Kidney (tissue), 14 donors: ENCODE data around the gene SGSH. TPM values are rescaled to one million over a fixed set of nuclear protein-coding genes. Genes with fewer than 3 reads are reported as not detected.

Experiments
- DNase-seq, 5 donors: peaks; one replicate each; pipeline ENCODE4 v3.0.0-alpha.2; 2013 to 2020
- FAIRE-seq: peaks from 2 replicates; lab custom pipeline; 2012; peaks lifted over from hg19 to GRCh38; lab: Jason Lieb, UNC
- H3K27ac ChIP-seq, 2 donors: one replicate each; pipeline ENCODE4 v1.7.0; 2013; ENCODE audit warnings: low read depth in 2 of 2, low read length in 2 of 2, inconsistent platforms in 1 of 2
- H3K27me3 ChIP-seq: one replicate; pipeline ENCODE4 v1.7.1; 2013; ENCODE audit warnings: low read length, inconsistent platforms; ENCODE audit not compliant: control insufficient read depth, insufficient read depth
- H3K36me3 ChIP-seq, 3 donors: one replicate each; pipeline versions ENCODE4 v1.7.0 to v1.7.1; 2013; ENCODE audit warnings: low read length in 3 of 3, control low read depth in 1 of 3, inconsistent platforms in 1 of 3; ENCODE audit not compliant: insufficient read depth in 3 of 3, control insufficient read depth in 2 of 3
- H3K4me1 ChIP-seq, 3 donors: one replicate each; pipeline versions ENCODE4 v1.7.0 to v1.7.1; 2013; ENCODE audit warnings: low read length in 3 of 3, inconsistent platforms in 1 of 3, low read depth in 1 of 3; ENCODE audit not compliant: control insufficient read depth in 2 of 3, insufficient read depth in 2 of 3
- H3K4me3 ChIP-seq, 3 donors: one replicate each; pipeline versions ENCODE4 v1.7.0 to v1.8.1; 2013; ENCODE audit warnings: low read length in 3 of 3, control low read depth in 1 of 3, inconsistent platforms in 1 of 3
- H3K9ac ChIP-seq, 3 donors: one replicate each; pipeline versions ENCODE4 v1.7.0 to v1.7.1; 2013; ENCODE audit warnings: low read length in 3 of 3, control low read depth in 1 of 3, inconsistent platforms in 1 of 3
- H3K9me3 ChIP-seq, 3 donors: one replicate each; pipeline versions ENCODE4 v1.7.0 to v1.7.1; 2013; ENCODE audit warnings: low read length in 3 of 3, control low read depth in 1 of 3, inconsistent platforms in 1 of 3; ENCODE audit not compliant: control insufficient read depth in 2 of 3, insufficient read depth in 1 of 3
- intact Hi-C: fragments of 100-400 bp; cut with DNase I; formaldehyde crosslinking; loops from one replicate; pipeline ENCODE4 v1.11.1; 2022
- polyA plus RNA-seq: library from polyadenylated mRNA; stranded (reverse); fragments of 350-450 nt; fragmentation: Illumina TruSeq; extraction: RNeasy Lipid Tissue Mini Kit (QIAGEN cat#74804); gene quantifications from one replicate; pipeline ENCODE4 v1.2.3, GENCODE V29; 2014; ENCODE audit warnings: low read depth, low replicate concordance; ENCODE audit not compliant: insufficient read depth
- total RNA-seq: library from RNA; stranded (reverse); fragmentation: NEBNext Ultra II Directional; extraction: Animal tissue kit (Norgen Biotek cat#: 25700); gene quantifications from one replicate; pipeline ENCODE4 v1.2.1, GENCODE V29; 2021
- TF ChIP-seq, protein P1 (sequence below): IDR thresholded peaks from 3 replicates; pipeline ENCODE4 v1.5.1; 2012; ENCODE audit warnings: mild to moderate bottlenecking, moderate library complexity, borderline replicate concordance; ENCODE audit not compliant: insufficient read depth; ENCODE audit errors: extremely low read depth
- donor health status: control.
- donor health status: control.
- donor health status: control.
- donor health status: control.
- donor health status: control.
- donor health status: DM: yes; HTN: yes; CAD: no.
- donor health status: Normal renal cell carcinoma (clear cell type).

SGSH gene
- total and polyA plus RNA-seq, 2 donors from 2014 or later = 25.9 to 63.2 TPM

DNA sequence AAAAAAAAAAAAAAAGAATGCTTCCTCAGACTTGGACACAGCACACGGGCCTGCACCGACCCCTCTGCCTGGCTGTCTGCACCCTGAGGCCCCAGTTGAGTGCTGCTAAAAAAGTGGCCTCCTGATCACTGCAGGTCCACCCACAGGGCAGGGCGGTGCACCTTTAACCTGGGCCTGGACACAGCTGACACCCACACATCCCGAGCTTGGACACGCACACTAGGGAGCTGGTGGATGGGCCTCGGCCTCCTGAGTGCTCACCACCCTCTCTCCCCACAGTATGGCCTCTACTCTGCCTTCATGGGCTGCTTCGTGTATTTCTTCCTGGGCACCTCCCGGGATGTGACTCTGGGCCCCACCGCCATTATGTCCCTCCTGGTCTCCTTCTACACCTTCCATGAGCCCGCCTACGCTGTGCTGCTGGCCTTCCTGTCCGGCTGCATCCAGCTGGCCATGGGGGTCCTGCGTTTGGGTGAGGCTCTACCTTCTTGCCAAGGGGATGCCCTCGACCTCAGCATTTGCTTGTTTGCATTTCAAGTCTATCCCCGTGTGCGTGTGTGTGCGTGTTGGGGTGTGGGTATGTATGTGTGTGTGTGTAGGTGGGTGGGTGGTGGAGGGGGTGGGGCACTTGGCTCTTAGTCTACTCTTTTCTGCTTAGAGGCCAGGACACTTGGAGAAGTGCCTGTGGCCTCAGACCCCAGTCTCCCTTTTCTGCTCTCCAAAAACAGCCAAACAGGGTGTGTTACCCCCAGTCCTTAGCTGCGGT, 2.4 kb upstream of the SGSH start:
- DNase-seq (peak in 1 of 5 donors; percentile 65), FAIRE-seq (no peak)
- Histone ChIP-seq H3K9ac (no peak overlapping the region), H3K36me3 (peaks cover 0 to 5% (median 1%) of the 10 kb centered on the region in 3 donors), H3K4me3 (no peak overlapping the region), H3K27ac (no peak overlapping the region), H3K9me3 (no peaks in the 10 kb centered on the region), H3K4me1 (peaks cover 0 to 14% (median 3%) of the 10 kb centered on the region in 3 donors), H3K27me3 (no peaks in the 10 kb centered on the region)
- intact Hi-C loops = no loop called here
- TF ChIP-seq, protein P1, sequence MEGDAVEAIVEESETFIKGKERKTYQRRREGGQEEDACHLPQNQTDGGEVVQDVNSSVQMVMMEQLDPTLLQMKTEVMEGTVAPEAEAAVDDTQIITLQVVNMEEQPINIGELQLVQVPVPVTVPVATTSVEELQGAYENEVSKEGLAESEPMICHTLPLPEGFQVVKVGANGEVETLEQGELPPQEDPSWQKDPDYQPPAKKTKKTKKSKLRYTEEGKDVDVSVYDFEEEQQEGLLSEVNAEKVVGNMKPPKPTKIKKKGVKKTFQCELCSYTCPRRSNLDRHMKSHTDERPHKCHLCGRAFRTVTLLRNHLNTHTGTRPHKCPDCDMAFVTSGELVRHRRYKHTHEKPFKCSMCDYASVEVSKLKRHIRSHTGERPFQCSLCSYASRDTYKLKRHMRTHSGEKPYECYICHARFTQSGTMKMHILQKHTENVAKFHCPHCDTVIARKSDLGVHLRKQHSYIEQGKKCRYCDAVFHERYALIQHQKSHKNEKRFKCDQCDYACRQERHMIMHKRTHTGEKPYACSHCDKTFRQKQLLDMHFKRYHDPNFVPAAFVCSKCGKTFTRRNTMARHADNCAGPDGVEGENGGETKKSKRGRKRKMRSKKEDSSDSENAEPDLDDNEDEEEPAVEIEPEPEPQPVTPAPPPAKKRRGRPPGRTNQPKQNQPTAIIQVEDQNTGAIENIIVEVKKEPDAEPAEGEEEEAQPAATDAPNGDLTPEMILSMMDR = no peak

DNA sequence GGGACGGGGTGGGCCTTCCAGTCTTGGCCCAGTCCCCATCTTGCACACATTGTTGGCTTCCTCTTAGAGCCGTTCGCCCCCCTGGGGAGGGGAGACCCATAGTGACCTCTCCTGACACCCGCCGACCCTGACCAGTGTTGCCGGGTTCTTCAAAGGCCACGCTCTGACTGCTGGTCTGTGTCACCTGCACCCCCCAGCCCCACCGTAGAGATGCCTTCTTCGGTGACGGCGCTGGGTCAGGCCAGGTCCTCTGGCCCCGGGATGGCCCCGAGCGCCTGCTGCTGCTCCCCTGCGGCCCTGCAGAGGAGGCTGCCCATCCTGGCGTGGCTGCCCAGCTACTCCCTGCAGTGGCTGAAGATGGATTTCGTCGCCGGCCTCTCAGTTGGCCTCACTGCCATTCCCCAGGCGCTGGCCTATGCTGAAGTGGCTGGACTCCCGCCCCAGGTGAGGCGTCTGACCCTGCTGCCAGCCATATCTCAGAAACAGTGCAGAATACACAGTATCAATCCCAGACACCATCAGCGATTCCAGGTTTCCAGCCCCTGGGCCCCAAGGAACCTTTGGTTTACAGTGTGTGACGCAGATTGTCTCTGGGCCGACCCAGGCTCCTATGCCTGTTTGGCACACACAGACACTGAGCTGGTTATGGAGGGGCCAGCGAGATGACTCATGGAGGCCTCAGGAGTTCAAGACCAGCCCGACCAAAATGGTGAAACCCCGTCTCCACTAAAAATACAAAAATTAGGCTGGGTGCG, 1.4 kb upstream of the SGSH start:
- DNase-seq = peak in 4 of 5 donors; percentile 6 to 70 (median 46)
- H3K27ac ChIP-seq = no peak overlapping the region
- H3K4me3 ChIP-seq = peak overlapping the region; percentile 2 to 70 (median 66)
- peaks cover 0 to 7% (median 3%) of the 10 kb centered on the region in 3 donors for H3K36me3 ChIP-seq
- no peaks in the 10 kb centered on the region for H3K27me3 ChIP-seq
- FAIRE-seq = no peak
- peaks cover 0 to 14% (median 3%) of the 10 kb centered on the region in 3 donors for H3K4me1 ChIP-seq
- TF ChIP-seq, protein P1 = no peak
- H3K9me3 ChIP-seq = no peaks in the 10 kb centered on the region
- H3K9ac ChIP-seq = peak overlapping the region in 2 of 3 donors; percentile 55 to 58
- intact Hi-C loops = no loop called here

DNA sequence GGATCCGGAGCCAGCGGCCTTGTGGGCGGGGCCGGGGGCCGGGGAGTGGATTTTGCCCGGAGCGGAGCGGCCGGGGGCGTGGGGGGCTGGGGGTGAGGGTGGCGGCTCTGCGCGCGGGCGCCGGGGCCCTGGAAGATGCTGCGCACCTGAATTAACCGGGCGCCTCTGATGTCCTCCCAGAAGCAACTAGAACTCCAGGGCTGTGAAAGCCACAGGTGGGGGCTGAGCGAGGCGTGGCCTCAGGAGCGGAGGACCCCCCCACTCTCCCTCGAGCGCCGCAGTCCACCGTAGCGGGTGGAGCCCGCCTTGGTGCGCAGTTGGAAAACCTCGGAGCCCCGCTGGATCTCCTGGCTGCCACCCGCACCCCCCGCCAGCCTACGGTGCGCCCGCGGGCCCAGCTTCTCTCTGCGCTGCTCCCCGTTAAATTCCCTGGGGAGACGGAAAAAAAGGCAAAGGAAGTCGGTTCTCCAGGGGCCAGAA, 643 bp upstream of the SGSH start:
- intact Hi-C loops = no loop called here
- Histone ChIP-seq H3K4me1 (peaks cover 0 to 14% (median 3%) of the 10 kb centered on the region in 3 donors), H3K4me3 (peak overlapping the region; percentile 2 to 70 (median 66)), H3K27me3 (no peaks in the 10 kb centered on the region), H3K9ac (peak overlapping the region in 2 of 3 donors; percentile 55 to 58), H3K27ac (peak overlapping the region in 1 of 2 donors; percentile 93), H3K9me3 (no peaks in the 10 kb centered on the region), H3K36me3 (peaks cover 0 to 7% (median 3%) of the 10 kb centered on the region in 3 donors)
- DNase-seq = peak; percentile 43 to 78 (median 62)
- FAIRE-seq = no peak
- TF ChIP-seq, protein P1 = no peak
